HG02588 (cell line): ENCODE data around the gene GAS6.

ENCODE experiments used
- ATAC-seq: cut with Tn5 transposase; IDR thresholded peaks from one replicate; pipeline ENCODE4 v1.9.1; 2021; ENCODE audit warnings: mild to moderate bottlenecking, moderate library complexity; ENCODE audit not compliant: unreplicated experiment

Gene GAS6

GRCh38 chr13:113854238-113855011, 9.5 kb downstream of the GAS6 start:
- no peak for ATAC-seq

- no peak for ATAC-seq
Measured at GRCh38 chr13:113853518-113854237, 10.2 kb downstream of the GAS6 start.

GRCh38 chr13:113852536-113853517, 11.0 kb downstream of the GAS6 start:
- ATAC-seq = no peak

- ATAC-seq = no peak
Measured at GRCh38 chr13:113851826-113852535, 11.9 kb downstream of the GAS6 start.

- no peak for ATAC-seq
Measured at GRCh38 chr13:113851480-113851803, 12.4 kb downstream of the GAS6 start.

- no peak for ATAC-seq
Measured at GRCh38 chr13:113850722-113851479, 13.0 kb downstream of the GAS6 start.

GRCh38 chr13:113849981-113850721, 13.7 kb downstream of the GAS6 start:
- ATAC-seq = no peak

GRCh38 chr13:113849546-113849945, 14.3 kb downstream of the GAS6 start:
- no peak for ATAC-seq

GRCh38 chr13:113848431-113849260, 15.2 kb downstream of the GAS6 start:
- no peak for ATAC-seq

- no peak for ATAC-seq
Measured at GRCh38 chr13:113848020-113848419, 15.9 kb downstream of the GAS6 start.

- ATAC-seq = no peak
Measured at GRCh38 chr13:113846636-113847318, 17.1 kb downstream of the GAS6 start.

- no peak for ATAC-seq
Measured at GRCh38 chr13:113845723-113846635, 17.9 kb downstream of the GAS6 start.

GRCh38 chr13:113845055-113845454, 18.8 kb downstream of the GAS6 start:
- no peak for ATAC-seq

- no peak for ATAC-seq
Measured at GRCh38 chr13:113843864-113844556, 19.9 kb downstream of the GAS6 start.

- no peak for ATAC-seq
Measured at GRCh38 chr13:113843063-113843654, 20.7 kb downstream of the GAS6 start.
